ENCODE results near the gene LOXL1. TPM values are rescaled to one million over a fixed set of nuclear protein-coding genes. Genes with fewer than 3 reads are reported as not detected.

The LOXL1 gene
- total RNA-seq, 4 donors from 2014 or later, result 1.8 to 8.3 (median 5.4) TPM

- no peak overlapping the region for H3K4me3 ChIP-seq
- peaks cover 0 to 28% (median 17%) of the 10 kb centered on the region in 4 donors for H3K4me1 ChIP-seq
- DNase-seq, result no peak
- no peaks in the 10 kb centered on the region for H3K27me3 ChIP-seq
- no peaks in the 10 kb centered on the region for H3K36me3 ChIP-seq
- H3K27ac ChIP-seq, result no peak overlapping the region
- no peaks in the 10 kb centered on the region for H3K9me3 ChIP-seq
- TF ChIP-seq POLR2A (IDR thresholded peaks at IDR 0.05), result no peak
- TF ChIP-seq CTCF (IDR thresholded peaks at IDR 0.05), result no peak
These were observed 53.4 kb downstream of the LOXL1 start for GRCh38 chr15:73979636-73980035.

DNA sequence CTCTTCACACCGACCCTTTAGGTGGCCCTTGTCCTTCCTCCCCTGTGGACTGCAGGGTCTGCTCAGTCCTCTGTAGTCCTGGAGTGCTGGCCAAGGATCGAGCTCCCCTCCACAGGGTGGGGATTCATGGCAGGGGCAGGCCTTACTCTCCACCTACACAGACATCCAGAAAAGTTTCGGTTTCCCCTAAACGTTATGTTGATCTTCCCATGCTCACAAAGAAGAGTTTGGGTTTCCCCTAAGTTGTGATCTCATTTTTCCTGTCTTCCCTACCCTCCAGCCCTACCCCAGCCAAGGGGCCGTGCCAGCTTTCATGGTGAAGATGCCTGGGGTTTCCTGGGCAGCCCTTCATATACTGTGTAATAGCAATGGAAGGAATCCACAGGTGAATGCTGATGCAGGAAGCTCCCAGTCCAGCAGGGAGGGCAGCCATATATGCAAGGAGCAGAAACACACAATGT is 55.5 kb downstream of the LOXL1 start:
- H3K27ac ChIP-seq, result peak overlapping the region; percentile 46 to 85 (median 70)
- H3K4me3 ChIP-seq, result no peak overlapping the region
- H3K36me3 ChIP-seq, result no peaks in the 10 kb centered on the region
- TF ChIP-seq CTCF (IDR thresholded peaks at IDR 0.05) (no peak), POLR2A (IDR thresholded peaks at IDR 0.05) (no peak)
- no peaks in the 10 kb centered on the region for H3K27me3 ChIP-seq
- H3K4me1 ChIP-seq, result peaks cover 0 to 35% (median 25%) of the 10 kb centered on the region in 4 donors
- H3K9me3 ChIP-seq, result no peaks in the 10 kb centered on the region
- peak in 1 of 3 donors; percentile 9 for DNase-seq

DNA sequence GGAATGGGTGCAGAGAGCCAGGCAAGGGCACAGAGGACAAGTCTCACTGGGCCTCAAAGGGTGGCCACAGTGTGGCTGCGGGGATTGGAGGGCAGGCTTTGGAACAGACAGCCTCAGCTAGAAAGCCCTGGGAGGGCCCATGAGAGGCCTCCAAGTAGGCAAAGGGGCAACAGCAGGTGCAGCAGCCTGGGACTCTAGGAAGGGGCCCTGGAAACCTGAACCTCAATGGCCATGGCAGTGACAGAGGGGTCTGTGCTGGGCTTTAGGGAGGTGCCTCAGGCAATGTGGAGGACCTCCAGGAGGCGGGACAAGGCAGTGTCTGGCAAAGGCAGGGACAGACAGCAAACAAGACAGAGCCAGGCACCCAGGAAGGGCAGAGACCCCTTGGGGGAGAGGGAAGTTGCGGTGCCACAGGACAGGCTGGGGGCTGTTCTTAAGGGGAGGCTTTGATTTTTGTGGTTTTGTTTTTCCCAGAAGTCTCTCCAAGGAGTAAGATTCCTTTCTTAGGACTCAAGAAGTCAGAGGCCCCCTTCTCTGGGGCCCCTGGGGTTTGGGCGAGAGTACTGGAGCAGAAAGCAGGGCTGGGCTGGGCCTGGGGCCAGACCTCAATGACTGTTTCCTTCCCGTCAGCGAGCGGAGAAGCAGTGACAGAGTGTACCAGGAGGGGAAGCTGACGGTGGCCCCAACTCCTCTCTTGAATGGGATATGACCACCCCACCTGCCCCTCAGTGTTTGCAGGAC is 56.1 kb downstream of the LOXL1 start:
- no peaks in the 10 kb centered on the region for H3K9me3 ChIP-seq
- no peak for TF ChIP-seq POLR2A (IDR thresholded peaks at IDR 0.05)
- TF ChIP-seq CTCF (IDR thresholded peaks at IDR 0.05), result no peak
- DNase-seq, result peak in 2 of 3 donors; percentile 64 to 85
- H3K4me1 ChIP-seq, result peaks cover 0 to 35% (median 25%) of the 10 kb centered on the region in 4 donors
- no peaks in the 10 kb centered on the region for H3K27me3 ChIP-seq
- no peak overlapping the region for H3K4me3 ChIP-seq
- no peaks in the 10 kb centered on the region for H3K36me3 ChIP-seq
- H3K27ac ChIP-seq, result peak overlapping the region; percentile 46 to 85 (median 70)

GRCh38 chr15:73983211-73983727 is 57.0 kb downstream of the LOXL1 start:
- Histone ChIP-seq H3K4me3 (no peak overlapping the region), H3K4me1 (peaks cover 0 to 38% (median 25%) of the 10 kb centered on the region in 4 donors), H3K36me3 (no peaks in the 10 kb centered on the region), H3K27ac (peak overlapping the region; percentile 46 to 85 (median 70)), H3K9me3 (no peaks in the 10 kb centered on the region), H3K27me3 (no peaks in the 10 kb centered on the region)
- TF ChIP-seq CTCF (IDR thresholded peaks at IDR 0.05), result no peak
- TF ChIP-seq POLR2A (IDR thresholded peaks at IDR 0.05), result no peak
- peak in 2 of 3 donors; percentile 18 to 51 for DNase-seq

GRCh38 chr15:73983773-73984172 is 57.5 kb downstream of the LOXL1 start:
- Histone ChIP-seq H3K9me3 (no peaks in the 10 kb centered on the region), H3K4me1 (peaks cover 0 to 43% (median 25%) of the 10 kb centered on the region in 4 donors), H3K36me3 (no peaks in the 10 kb centered on the region), H3K27me3 (no peaks in the 10 kb centered on the region), H3K4me3 (no peak overlapping the region), H3K27ac (peak overlapping the region; percentile 46 to 85 (median 70))
- no peak for TF ChIP-seq CTCF (IDR thresholded peaks at IDR 0.05)
- TF ChIP-seq POLR2A (IDR thresholded peaks at IDR 0.05), result no peak
- peak in 1 of 3 donors; percentile 11 for DNase-seq

Measured in Peyer's patch (tissue), 4 donors.